ENCODE results near the gene ADAMTS13. TPM values are rescaled to one million over a fixed set of nuclear protein-coding genes. Genes with fewer than 3 reads are reported as not detected.

Gene ADAMTS13
- total and polyA plus RNA-seq, 2 donors (not counting 1 experiment from before 2014, with no cell fraction given) = 0.78 to 3.1 TPM

DNA sequence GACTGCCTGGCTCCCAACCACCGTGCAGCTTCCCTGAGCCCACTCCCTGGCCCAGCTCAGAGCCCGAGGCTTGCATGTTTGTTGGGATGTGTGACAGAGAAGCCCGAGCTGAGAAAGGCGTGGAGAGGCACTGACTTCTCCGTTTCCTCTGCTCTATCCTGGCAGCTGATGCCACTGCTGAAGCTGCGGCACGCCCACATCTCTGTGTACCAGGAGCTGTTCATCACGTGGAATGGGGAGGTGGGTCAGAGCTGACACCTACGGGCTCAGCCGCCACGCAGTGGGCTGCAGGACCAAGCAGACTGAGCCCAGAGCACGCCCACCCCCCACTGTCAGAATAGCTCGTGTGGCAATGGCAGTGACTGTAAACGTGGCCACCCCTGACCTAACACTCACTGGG, 36.7 kb upstream of the ADAMTS13 start:
- Histone ChIP-seq H2AFZ (ENCODE audit: low read length) (no peak overlapping the region), H3K9ac (ENCODE audit: insufficient read depth, low read length) (no peak overlapping the region), H3K4me3 (replicated peaks in 1 of 4; ENCODE audit: control extremely low read depth in 1 of 4, insufficient read depth in 1 of 4, low read depth in 3 of 4, low read length in 4 of 4) (no peak overlapping the region), H4K20me1 (ENCODE audit: control insufficient read depth, extremely low read depth, insufficient read depth, low read length) (no peaks in the 10 kb centered on the region), H3K79me2 (ENCODE audit: control insufficient read depth, insufficient read depth, low read length) (no peaks in the 10 kb centered on the region), H3K4me2 (ENCODE audit: extremely low read depth, insufficient read depth, low read length) (no peak overlapping the region), H3K9me3 (ENCODE audit: control insufficient read depth, insufficient read depth, low read depth, low read length) (no peaks in the 10 kb centered on the region), H3K4me1 (ENCODE audit: control insufficient read depth, extremely low read depth, insufficient read depth, low read length) (no peaks in the 10 kb centered on the region), H3K36me3 (ENCODE audit: control insufficient read depth, insufficient read depth, low read length) (no peaks in the 10 kb centered on the region), H3K27me3 (ENCODE audit: control insufficient read depth, insufficient read depth, low read length) (peaks cover 4% of the 10 kb centered on the region), H3K27ac (ENCODE audit: insufficient read depth, low read length) (no peak overlapping the region)
- DNase-seq (ENCODE audit: low read depth in 2 of 2) = no peak
- TF ChIP-seq, protein P1, sequence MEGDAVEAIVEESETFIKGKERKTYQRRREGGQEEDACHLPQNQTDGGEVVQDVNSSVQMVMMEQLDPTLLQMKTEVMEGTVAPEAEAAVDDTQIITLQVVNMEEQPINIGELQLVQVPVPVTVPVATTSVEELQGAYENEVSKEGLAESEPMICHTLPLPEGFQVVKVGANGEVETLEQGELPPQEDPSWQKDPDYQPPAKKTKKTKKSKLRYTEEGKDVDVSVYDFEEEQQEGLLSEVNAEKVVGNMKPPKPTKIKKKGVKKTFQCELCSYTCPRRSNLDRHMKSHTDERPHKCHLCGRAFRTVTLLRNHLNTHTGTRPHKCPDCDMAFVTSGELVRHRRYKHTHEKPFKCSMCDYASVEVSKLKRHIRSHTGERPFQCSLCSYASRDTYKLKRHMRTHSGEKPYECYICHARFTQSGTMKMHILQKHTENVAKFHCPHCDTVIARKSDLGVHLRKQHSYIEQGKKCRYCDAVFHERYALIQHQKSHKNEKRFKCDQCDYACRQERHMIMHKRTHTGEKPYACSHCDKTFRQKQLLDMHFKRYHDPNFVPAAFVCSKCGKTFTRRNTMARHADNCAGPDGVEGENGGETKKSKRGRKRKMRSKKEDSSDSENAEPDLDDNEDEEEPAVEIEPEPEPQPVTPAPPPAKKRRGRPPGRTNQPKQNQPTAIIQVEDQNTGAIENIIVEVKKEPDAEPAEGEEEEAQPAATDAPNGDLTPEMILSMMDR (conservative IDR thresholded peaks at IDR 0.05 in 1 of 2, IDR thresholded peaks at IDR 0.05 in 1 of 2; ENCODE audit: low read depth in 1 of 2, low read length in 2 of 2) = no peak
- TF ChIP-seq EZH2 (IDR thresholded peaks at IDR 0.05; ENCODE audit: low read length, missing control alignments) = no peak

DNA sequence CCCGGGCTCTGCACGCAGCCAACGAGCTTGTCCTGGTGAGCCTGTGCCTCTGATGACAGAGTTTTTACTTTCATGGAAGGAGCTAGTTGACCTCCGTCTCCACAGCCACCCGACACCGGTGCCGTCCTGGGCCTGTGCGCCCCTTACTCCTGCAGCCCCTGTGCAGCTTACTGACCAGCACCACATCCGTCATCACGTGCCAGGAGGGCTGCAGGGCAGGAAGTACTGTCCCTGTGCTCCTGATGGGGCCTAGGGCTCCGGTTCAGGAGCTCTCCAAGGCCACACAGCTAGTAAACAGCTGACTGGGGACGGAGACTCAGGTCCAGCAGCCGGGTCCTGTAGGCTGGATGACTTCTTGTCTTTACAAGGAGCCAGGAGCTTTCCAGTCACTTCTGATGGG, 35.8 kb upstream of the ADAMTS13 start:
- TF ChIP-seq, protein P1 (conservative IDR thresholded peaks at IDR 0.05 in 1 of 2, IDR thresholded peaks at IDR 0.05 in 1 of 2; ENCODE audit: low read depth in 1 of 2, low read length in 2 of 2) = no peak
- TF ChIP-seq EZH2 (IDR thresholded peaks at IDR 0.05; ENCODE audit: low read length, missing control alignments) = no peak
- Histone ChIP-seq H3K9me3 (ENCODE audit: control insufficient read depth, insufficient read depth, low read depth, low read length) (no peaks in the 10 kb centered on the region), H3K79me2 (ENCODE audit: control insufficient read depth, insufficient read depth, low read length) (no peaks in the 10 kb centered on the region), H3K9ac (ENCODE audit: insufficient read depth, low read length) (no peak overlapping the region), H3K27me3 (ENCODE audit: control insufficient read depth, insufficient read depth, low read length) (peaks cover 4% of the 10 kb centered on the region), H4K20me1 (ENCODE audit: control insufficient read depth, extremely low read depth, insufficient read depth, low read length) (no peaks in the 10 kb centered on the region), H3K36me3 (ENCODE audit: control insufficient read depth, insufficient read depth, low read length) (no peaks in the 10 kb centered on the region), H3K27ac (ENCODE audit: insufficient read depth, low read length) (no peak overlapping the region), H3K4me1 (ENCODE audit: control insufficient read depth, extremely low read depth, insufficient read depth, low read length) (no peaks in the 10 kb centered on the region), H3K4me2 (ENCODE audit: extremely low read depth, insufficient read depth, low read length) (no peak overlapping the region), H2AFZ (ENCODE audit: low read length) (no peak overlapping the region), H3K4me3 (replicated peaks in 1 of 4; ENCODE audit: control extremely low read depth in 1 of 4, insufficient read depth in 1 of 4, low read depth in 3 of 4, low read length in 4 of 4) (no peak overlapping the region)
- DNase-seq (ENCODE audit: low read depth in 2 of 2) = no peak

DNA sequence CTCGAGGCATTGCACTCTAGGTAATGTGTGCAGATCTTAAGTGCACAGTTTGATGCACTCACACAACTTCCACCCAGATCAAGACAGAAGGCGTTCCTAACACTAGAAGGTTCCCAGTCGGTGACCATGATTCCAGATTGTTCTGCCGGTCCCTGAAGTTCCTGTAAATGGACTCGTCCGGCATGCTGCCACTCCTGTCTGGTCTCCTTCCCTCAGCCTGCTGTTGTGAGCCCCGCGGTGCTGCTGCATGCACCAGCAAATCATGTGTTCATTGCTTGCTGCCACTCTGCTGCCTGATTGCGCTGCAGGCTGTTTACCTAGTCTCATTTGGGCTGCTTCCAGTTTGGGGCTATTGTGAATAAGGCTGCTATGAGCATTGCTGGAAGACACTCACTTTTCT, 34.5 kb upstream of the ADAMTS13 start:
- Histone ChIP-seq H2AFZ (ENCODE audit: low read length) (no peak overlapping the region), H3K9ac (ENCODE audit: insufficient read depth, low read length) (no peak overlapping the region), H3K4me2 (ENCODE audit: extremely low read depth, insufficient read depth, low read length) (no peak overlapping the region), H3K4me3 (replicated peaks in 1 of 4; ENCODE audit: control extremely low read depth in 1 of 4, insufficient read depth in 1 of 4, low read depth in 3 of 4, low read length in 4 of 4) (no peak overlapping the region), H4K20me1 (ENCODE audit: control insufficient read depth, extremely low read depth, insufficient read depth, low read length) (no peaks in the 10 kb centered on the region), H3K9me3 (ENCODE audit: control insufficient read depth, insufficient read depth, low read depth, low read length) (no peaks in the 10 kb centered on the region), H3K36me3 (ENCODE audit: control insufficient read depth, insufficient read depth, low read length) (no peaks in the 10 kb centered on the region), H3K79me2 (ENCODE audit: control insufficient read depth, insufficient read depth, low read length) (no peaks in the 10 kb centered on the region), H3K27me3 (ENCODE audit: control insufficient read depth, insufficient read depth, low read length) (peaks cover 4% of the 10 kb centered on the region), H3K4me1 (ENCODE audit: control insufficient read depth, extremely low read depth, insufficient read depth, low read length) (no peaks in the 10 kb centered on the region), H3K27ac (ENCODE audit: insufficient read depth, low read length) (no peak overlapping the region)
- TF ChIP-seq, protein P1 (conservative IDR thresholded peaks at IDR 0.05 in 1 of 2, IDR thresholded peaks at IDR 0.05 in 1 of 2; ENCODE audit: low read depth in 1 of 2, low read length in 2 of 2) = no peak
- TF ChIP-seq EZH2 (IDR thresholded peaks at IDR 0.05; ENCODE audit: low read length, missing control alignments) = no peak
- DNase-seq (ENCODE audit: low read depth in 2 of 2) = no peak
